HG03045 (cell line): ENCODE results near the gene CORO1C.
"Not testable (repeated sequence)": the region's sequence is repeated elsewhere in the genome, so short reads cannot be mapped to it uniquely, and the experiment has no call there.

ENCODE experiments used
- ATAC-seq: cut with Tn5 transposase; IDR thresholded peaks from one replicate; pipeline ENCODE4 v1.9.1; 2021; ENCODE audit warnings: mild to moderate bottlenecking, moderate library complexity; ENCODE audit not compliant: unreplicated experiment

Gene CORO1C

DNA sequence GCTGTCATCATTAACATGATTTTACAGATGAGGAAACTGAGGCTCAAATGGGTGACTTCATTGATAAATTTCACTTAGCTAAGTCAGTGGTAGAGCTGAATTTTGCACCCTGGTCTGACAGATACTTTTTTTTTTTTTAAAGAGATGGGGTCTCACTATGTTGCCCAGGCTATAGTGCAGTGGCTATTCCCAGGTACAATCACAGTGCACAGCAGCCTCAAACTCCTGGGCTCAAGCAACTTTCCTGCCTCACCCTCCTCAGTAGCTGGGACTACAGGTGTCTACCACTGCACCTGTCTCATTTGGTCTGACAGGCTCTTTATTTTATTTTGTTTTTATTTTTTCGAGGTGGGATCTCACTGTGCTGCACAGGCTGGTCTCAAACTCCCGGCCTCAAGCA, 24.2 kb upstream of the CORO1C start:
- no peak for ATAC-seq

DNA sequence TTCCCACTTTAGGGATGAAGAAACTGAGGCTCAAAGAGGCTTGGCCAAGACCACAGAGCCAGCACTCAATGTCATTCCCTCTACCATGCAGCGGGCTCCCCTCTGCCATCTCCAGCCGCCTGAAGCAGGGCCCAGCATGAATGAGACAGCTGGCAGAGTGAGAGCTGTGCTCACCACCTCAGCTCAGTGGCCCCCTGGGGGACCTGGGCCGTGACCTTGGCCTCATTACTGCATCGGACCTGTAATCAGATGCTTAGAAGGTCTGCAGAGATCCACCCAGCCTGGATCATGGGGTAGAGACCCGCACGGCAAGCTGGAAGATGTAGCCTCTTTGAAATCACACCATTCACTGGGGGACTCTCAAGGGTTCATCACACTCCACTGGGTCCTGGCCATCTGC, 22.7 kb upstream of the CORO1C start:
- no peak for ATAC-seq

DNA sequence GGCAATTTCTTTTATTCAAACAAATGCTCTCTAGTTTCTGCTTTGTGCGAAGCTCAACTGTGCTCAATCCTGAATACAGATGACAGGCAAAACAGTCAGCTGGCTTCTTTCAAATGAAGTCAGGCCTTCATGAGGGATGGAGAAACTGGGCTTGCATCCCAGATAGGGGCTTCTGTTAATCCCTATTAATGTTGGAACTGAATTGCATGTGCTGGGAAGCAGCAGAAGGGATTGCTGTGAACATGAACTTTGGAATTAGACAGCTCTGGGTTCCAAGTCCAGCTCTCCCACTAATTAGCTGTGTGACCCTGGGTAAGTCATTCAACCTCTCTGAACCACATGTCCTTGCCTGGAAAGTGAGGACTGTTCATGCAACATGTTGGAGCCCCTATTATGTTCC, 21.1 kb upstream of the CORO1C start:
- ATAC-seq: no peak

DNA sequence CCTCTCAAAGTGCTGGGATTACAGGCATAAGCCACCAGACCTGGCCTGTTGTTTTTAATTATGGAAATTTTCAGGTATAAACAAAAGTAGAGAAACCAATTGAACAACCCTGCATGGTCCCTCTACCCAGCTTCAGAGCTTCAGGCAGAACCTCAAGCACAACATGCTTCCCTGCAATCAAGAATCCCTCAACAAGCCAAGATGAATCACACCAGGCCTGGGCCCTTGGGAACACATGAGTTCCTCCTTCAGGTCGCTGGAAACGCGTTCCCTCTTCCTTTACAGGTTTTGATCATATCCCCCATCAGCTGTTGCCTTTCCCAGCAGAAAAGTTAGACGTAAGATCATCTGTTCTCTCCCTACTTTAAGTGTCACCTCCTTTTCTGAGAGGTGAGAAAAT, 20.5 kb upstream of the CORO1C start:
- ATAC-seq: no peak

DNA sequence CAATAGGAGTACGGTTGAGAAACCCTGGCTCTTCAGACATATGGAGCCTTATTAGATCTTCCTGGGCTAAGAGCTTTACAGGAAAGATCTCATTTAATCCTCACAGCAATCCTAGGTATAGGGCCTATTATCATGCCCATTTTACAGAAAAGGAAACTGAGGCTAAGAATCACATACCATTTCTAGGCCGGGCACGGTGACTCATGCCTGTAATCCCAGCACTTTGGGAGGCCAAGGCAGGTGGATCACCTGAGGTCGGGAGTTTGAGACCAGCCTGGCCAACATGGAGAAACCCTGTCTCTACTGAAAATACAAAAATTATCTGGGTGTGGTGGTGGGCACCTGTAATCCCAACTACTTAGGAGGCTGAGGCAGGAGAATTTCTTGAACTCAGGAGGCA, 19.7 kb upstream of the CORO1C start:
- ATAC-seq: not testable (repeated sequence)

DNA sequence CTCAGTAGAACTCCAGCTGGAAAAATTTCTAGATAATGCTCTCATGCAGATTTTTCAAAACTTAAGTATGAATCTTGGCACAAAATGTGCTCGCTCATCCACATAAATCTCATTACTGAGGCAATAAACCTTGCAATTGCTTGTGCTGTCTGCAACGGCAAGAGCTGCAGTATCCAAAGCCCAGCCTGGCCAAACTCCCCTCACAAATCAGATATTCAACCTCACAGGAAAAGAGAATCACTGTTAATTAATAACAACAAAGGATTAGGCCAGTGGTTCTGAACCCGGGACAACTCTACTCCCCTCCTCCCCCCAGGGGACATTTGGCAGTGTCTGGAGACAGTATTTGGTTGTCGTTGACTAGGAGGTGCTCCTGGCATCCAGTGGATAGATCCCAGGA, 19.2 kb upstream of the CORO1C start:
- no peak for ATAC-seq

DNA sequence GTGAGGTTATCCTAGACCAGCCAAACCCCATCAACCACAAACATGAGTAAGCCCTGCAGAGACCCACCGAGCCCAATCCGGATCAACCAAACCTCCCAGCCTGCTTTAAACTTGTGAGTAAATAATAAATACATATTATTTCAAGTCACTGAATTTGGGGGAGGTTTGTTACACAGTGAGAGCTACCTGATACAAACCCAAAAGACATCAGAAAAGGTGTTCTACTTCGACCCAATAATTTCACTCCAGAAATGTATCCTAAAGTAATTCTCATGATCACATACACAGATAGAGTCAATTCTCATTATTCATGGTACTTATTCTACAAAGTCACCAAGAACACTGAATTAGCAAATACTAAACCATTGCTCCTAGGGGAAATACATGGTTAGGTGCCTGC, 16.2 kb upstream of the CORO1C start:
- ATAC-seq: no peak

DNA sequence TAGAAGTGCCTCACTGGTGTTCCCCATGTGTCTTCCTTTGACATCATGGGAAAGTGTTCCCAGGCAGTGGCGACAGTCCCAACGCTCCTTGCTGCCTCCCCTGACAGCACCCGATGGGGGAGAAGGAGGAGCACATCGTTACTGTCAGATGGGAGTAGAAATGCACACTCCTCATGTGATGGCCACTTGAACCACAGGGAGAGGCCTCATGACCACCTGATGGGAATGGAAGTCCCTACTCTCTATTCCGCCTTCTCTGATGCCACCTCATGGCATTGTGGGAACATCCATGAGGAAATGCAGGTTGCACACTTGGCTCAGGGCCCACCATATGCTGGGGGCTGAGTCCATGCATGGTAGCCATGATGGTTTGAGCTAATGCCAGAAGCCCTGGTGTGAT, 14.3 kb upstream of the CORO1C start:
- no peak for ATAC-seq

DNA sequence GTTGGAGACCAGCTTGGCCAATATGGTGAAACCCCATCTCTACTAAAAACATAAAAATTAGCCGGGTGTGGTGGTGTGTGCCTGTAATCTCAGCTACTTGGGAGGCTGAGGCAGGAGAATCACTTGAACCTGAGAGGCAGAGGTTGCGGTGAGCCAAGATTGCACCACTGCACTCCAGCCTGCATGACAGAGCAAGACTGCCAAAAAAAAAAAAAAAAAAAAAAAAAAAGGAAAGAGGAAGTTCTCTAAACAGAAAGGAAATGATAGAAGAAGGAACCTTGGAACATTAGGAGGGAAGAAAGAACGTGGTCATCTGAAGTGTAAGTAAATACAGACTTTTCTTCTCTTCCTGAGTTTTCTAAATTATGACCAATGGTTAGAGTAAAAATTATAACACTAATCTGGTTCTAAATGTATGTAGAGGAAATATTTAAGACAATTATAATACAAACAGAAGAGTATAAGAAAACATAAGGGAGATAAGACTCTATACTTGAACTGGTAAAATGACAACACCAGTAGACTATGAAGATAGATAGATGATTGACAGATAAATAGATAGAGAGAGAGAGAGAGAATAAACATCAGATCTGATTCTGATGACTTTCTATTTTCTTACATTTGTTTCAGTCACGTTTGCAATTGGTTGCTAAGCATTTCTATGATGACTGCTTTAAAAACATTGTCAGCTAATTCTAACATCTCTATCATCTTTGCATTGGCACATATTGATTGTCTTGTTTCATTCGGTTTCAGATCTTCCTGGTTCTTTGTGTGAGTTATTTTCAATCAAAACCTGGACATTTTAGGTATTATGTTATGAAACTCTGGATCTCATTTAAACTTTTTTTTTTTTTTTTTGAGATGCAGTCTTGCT, 12.9 kb upstream of the CORO1C start:
- ATAC-seq: no peak

DNA sequence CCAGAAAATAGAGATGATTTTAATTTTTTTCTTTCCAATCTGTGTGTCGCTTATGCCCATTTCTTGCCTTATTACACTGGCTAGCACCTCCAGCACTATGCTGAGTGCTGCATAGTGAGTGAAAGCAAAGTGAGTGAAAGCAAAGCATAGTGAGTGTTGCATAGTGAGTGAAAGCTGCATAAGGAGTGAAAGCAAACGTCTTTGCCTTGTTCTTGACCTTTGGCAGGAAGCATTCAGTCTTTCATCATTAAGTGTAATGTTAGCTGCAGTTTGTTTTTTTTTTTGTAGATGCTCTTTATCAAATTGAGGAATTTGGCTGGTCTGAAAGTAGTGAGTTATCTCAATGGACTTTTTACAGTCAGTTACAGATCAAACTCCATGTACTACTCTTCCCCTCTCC, 6.9 kb upstream of the CORO1C start:
- ATAC-seq: no peak

DNA sequence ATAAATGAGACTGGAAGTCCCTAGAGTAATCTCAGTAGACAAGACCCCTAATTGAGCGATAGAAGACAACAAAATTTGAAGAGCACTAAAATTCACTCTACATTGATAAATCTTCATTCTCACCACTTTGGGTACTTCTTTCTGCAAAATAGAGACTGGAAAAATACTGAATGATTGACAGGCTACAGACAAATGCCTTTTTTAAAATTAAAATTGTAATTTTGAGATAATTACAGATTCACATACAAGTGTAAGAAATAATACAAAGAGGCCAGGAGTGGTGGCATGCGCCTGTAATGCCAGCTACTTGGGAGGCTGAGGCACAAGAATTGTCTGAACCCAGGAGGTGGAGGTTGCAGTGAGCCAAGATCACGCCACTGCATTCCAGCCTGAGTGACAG, 4.5 kb upstream of the CORO1C start:
- no peak for ATAC-seq

DNA sequence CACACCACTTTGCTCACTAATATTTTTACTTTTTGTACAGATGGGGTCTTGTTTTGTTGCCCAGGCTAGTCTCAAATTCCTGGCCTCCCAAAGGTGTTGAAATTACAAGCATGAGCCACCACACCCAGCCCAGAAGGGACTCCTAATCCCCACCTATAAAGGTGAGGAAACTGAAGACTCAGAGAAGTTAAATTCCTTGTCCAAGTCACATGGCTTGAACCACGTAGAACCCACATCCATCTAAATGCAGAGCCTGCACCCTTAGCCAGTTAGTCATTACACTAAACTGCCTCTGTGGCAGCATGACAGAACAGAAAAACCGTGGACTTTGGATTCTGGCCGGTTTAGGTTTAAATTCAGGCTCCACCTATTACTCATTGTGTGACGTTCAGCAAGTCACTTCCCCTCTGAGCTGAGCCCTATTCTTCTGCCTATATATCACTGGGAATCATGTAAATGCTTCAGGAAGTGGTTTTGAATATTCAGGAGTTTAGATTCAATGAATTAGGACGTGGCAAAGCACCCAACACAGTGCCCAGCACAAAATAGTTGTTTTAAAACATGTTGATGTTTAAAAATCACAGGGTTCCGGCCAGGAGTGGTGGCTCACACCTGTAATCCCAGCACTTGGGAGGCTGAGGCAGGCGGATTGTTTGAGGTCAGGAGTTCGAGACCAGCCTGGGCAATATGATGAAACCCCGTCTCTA, 3.0 kb upstream of the CORO1C start:
- ATAC-seq: no peak

DNA sequence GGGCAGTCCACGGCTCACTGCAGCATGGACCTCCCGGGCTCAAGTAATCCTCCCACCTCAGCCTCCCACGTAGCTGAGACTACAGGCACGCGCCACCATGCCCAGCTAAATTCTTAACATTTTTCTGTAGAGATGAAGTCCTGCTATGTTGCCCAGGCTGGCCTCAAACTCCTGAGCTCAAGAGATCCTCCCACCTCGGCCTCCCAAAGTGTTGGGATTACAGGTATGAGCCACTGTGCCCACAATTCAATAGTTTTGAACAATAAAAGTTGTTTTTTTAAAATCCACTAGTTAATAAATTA, 1.9 kb upstream of the CORO1C start:
- not testable (repeated sequence) for ATAC-seq

DNA sequence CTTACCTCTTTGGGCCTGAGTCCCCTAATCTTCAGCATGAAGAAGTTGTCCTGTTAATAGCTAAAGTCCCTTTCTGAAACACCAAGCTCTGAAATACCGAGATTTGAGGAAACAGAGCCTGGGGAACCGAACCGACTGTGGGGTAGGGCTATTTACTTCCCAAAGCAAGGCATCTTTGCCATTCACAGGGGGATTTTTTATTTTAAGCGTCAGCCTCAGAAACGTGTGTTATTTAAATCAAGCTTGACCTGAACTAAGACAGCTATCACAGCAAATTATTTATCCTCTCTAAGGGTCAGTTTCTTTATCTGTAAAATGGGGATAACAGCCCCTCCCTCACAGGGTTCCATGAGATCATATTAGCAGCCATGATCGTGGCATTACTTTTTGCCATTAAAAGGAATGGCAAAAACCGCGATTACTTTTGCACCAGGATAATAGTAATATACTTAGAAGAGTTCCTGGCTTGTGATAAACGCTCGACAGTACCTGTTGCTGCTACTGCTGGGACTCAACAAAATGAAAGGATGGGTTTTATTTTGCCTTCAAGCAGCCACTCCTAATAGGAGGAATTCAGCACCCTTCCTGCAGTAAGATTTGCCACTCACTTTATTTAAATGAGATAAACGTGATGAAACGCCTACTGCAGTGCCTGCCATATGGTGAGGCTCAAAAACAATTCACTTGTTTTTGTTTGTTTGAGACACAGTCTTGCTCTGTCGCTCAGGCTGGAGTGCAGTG, 1.3 kb upstream of the CORO1C start:
- no peak for ATAC-seq

DNA sequence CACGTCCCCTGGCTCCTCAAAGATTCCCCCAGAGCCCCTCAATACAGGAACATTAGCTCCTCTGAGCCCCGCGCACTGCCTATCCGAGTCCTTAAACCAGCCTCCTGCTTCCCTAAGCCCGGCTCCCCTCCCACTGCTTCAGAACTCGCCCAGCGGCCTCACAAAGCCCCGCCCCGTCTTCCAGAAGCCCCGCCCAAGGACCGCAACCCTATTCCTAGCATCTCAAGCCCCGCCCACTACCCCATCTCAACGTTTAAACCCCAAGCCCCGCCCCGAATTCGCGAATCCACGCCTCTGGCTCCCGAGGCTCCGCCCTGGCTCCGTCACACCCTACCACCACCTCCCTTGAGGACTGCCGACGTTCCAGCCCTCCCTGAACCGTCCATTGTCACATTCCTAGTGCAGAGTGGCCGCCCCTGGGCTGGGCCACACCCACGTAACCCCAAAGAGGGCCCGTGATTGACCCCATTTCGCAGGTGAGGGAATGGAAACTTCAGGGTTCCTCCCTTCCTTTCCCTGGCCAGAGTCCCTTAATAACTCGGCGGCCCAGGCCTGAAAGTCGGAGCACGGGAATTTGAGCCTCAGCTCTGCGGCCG, 646 bp upstream of the CORO1C start:
- peak; percentile 52 for ATAC-seq

DNA sequence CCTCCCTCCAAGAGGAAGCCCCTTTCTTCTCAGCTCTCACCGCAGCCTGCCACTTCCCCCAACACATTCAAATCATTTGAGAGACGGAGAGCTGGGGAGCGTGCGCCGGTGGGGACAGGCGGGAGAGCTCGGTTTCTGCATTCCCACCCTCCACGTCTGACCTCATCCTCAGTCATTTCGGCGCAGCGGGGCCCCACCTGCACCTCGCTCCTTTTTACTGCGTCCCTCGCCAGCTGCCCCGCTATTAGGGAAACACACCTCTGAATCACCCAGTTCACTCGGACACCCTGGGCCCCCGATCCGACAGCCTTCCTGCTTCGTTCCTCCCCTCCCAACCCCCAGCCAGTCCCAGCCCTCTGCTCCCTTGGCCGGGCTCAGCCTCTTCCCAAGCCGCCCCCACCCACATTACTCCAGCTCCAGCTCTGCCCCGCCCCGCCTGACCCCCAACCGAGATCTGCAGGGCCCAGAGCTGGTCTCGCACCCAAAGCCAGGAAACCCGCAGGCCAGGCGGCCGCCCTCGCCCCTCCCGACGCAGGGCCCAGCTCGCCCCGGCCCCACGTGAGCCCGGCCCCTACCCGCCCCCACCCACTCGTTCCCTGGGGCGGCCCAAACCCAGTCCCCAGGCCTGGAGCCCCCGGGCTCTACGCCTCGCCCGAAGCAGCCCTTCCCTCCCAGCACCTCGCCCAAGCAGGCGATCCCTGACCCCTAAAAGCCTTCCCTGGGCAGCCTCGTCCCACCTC, 783 bp downstream of the CORO1C start:
- ATAC-seq: no peak

DNA sequence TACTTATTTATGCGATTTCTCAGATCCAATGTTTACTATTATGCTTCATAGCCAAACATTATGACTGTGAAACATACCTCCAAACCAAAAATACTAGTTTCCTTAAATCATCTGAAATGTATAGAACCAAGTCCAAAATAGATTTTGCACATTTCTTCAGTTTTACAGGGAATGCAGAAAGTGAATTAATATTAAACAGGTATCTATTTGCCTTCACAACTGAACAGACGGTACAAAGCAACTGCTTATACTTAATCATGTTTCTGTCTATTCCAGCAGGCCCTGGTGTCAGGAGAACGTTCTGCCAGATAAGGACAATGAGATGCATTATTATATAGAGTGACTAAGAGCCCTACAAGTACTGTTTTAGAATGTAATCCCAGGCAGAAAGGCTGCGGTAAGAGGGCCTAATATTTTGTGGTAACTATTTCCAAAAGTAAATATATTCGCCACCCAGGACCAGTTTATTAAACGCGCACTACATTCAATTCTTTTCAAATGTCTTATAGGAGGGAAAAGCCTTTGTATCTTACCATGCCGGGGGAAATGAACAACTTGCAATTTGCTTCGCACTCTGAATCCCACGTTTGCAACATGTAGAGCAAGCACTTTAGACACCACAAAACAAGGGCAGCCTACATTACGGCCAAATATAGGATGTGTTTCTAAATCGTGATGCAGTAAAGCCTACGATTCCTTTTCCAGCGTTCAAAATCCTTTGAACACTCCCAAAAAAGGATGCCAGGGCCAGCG, 1.5 kb downstream of the CORO1C start:
- ATAC-seq: no peak

DNA sequence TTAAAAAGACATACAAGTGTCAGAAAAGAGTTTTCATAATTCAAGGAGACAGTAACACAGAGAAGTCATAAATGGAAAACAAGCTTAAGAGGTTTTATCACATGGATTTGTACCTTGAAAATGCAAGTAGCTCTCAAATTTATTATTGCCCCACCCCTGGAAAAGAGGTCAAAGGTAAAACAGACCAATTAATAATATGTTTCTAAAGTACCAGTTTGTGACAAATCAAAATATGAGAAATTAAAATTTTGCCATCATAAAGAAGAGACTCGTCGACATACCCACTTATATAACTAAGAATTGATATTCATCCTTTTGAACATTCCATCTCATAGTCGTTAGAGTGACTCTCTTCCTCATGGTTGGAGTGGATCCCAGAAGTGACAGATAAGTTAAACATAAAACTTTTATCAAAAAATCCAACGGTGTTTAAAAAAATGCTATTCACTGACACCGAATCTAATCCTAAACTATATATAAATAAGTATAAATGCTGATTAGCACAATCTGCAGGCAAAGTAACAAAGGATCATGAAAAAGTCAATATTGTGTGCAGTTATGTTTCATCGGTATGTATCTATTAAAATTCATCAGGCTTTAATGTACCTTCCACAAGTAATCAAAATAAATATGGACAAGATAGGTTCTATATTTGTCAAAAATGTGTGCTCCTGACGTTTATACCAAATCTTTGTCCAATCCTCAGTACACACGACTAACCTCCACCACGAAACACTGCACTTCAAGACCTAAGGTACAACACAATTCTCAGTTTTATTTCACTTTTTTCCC, 2.3 kb downstream of the CORO1C start:
- no peak for ATAC-seq
